ENCODE measurements around the gene SLC37A1.

The SLC37A1 gene

DNA sequence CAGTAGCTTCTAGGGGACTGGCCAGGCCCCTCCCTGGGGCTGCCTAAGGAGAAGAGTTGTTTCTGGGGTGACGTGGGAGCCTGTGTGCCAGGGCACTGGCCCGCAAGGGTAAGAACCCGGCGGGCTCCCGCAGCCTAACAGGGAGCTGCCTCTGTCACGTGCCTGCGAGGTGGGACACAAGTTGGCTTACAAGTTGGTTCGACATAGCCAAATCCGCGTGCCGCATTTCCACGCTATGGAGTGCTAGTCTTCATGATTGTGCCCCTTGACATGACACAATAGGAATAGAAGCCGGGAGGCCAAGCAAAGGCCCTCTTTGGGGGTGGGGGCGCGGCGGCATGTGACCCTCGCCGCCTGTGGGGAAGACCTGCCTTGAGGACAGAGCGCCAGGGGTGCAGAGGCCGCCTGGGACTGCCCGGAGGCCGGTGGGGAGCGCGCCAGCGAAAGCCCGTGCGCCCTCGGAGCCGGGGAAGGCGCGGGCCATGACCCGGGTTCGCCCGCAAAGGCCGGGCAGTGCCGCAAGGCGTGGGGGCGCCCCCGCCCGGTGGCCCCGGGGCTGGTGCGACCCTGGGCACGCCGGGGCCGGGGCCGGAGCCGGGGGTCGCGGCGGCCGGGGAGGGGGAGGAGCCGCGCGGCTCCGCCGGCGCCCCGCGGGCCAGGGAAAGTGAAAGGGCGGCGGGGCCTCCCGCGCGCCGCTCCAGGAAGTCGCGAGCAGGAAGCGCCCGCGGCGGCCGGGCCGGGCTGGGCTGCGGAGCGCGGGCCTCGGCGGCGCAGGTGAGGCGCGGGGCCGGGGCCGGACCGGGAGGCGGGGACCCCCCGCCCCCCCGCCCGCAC, at the start of gene SLC37A1:
Gene SLC37A1, plus strand, starts transcription at position 702 of the 834 bp plus-strand sequence. CDS start 4,603 bp downstream, outside the sequence.
- peak within 1 kb of the TSS; percentile 94 for H3K4me3 ChIP-seq (ENCODE audit: low read depth, low read length)
- TF ChIP-seq, protein P1, sequence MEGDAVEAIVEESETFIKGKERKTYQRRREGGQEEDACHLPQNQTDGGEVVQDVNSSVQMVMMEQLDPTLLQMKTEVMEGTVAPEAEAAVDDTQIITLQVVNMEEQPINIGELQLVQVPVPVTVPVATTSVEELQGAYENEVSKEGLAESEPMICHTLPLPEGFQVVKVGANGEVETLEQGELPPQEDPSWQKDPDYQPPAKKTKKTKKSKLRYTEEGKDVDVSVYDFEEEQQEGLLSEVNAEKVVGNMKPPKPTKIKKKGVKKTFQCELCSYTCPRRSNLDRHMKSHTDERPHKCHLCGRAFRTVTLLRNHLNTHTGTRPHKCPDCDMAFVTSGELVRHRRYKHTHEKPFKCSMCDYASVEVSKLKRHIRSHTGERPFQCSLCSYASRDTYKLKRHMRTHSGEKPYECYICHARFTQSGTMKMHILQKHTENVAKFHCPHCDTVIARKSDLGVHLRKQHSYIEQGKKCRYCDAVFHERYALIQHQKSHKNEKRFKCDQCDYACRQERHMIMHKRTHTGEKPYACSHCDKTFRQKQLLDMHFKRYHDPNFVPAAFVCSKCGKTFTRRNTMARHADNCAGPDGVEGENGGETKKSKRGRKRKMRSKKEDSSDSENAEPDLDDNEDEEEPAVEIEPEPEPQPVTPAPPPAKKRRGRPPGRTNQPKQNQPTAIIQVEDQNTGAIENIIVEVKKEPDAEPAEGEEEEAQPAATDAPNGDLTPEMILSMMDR (IDR thresholded peaks at IDR 0.05; ENCODE audit: borderline replicate concordance, insufficient read depth, low read depth, low read length) = no peak

DNA sequence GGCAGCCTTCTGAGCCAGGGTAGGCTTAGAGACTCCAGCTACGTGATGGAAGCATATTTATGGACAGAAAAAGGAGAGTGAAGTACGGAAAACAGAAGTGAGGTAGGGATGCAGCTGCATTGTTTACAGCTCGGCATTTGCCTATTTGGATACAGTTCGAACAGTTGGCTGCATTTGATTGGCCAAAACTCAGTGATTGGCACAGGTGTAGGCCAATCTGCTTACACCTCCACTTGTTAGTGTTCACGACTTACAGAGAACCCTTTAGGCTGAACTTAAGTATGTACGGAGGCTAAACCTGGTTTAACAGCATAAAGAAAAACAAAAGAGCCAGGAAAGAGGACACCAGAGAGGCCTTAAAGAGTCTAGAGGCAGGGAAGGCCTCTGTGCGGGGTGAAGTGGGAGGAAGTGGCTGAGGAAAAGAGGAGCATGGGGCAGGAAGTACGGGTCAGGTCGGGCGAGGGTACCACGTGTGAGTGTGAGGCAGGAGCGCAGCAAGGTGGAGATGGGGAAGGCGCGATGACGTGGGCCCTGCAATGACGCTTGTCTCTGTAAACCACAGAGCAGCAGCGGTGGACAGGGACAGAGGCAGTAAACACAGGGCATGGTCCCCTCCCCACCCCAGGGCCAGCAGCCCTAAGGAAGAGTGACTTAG, 49.7 kb upstream of the SLC37A1 start:
- TF ChIP-seq, protein P1 (IDR thresholded peaks at IDR 0.05; ENCODE audit: borderline replicate concordance, insufficient read depth, low read depth, low read length) = no peak
- no peak overlapping the region for H3K4me3 ChIP-seq (ENCODE audit: low read depth, low read length)

DNA sequence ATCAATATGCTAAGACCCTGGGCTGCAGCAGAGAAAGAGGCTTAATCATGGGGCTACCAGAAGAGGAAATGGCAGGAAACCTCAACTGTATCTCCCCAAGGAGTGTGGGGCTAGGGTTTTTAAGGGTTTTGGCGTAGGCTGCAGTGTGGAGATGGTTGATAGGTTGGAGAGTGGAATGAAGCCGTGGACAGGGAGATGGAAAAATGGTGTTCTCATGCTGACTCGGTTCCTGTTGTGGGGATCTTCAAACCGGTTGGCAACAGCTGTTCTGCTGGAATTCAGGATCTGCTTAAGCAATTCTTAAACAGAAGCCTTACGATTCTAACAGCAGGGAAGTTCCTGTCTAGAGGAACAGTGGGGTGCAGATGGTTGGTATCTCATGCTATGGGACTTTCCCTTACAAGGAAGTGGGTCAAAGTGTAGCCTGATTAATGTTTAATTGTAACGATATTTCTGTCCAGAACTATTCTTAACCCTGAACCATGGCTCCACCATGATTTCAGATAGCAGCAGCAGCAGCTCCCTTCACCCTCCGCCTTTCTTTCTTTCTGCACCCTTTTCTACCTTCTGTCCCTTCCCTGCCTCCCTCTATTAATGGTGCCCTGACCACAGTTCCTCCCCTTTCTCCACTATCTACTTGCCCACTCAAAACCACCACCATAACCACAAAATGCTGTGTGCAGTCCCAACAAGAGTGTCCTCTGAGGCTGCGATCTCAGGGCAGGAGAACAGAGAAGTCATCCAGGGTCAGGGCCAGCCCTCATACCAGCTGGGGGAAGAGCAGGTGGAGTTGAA, 48.4 kb upstream of the SLC37A1 start:
- no peak overlapping the region for H3K4me3 ChIP-seq (ENCODE audit: low read depth, low read length)
- TF ChIP-seq, protein P1 (IDR thresholded peaks at IDR 0.05; ENCODE audit: borderline replicate concordance, insufficient read depth, low read depth, low read length) = no peak

DNA sequence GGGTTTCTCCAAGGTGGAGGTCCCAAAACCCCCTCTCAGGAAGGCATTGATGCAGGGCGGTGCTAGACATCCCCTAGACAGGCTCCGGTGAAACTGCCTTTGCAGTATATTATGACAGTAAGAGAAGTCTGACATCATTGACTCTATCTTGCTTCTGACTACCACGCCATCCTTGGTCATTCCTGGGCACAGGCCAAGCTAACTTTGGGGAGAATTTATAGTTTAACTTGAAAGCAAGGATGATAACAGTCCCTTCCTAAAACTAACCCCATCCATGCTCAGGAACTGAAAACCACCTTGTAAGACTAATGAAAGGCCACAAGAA, 47.9 kb upstream of the SLC37A1 start:
- no peak overlapping the region for H3K4me3 ChIP-seq (ENCODE audit: low read depth, low read length)
- TF ChIP-seq, protein P1 (IDR thresholded peaks at IDR 0.05; ENCODE audit: borderline replicate concordance, insufficient read depth, low read depth, low read length) = no peak

DNA sequence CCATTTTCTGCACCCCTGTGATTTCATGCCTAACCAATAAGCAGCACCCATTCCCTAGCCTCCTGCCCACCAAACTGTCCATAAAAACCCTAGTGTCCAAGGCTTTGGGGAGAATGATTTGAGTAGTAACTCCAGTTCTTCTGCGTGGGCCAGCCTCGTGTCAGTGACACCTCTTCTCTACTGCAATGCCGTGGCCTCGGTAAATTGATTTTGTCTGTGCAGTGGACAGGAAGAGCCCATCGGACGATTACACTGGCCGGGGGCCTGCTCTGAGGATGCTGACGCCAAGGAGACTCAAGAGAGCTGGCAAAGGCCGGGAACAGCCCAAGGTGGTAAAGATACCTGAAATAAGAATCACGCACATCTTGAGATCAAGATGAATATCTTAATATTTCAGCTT, 47.0 kb upstream of the SLC37A1 start:
- no peak overlapping the region for H3K4me3 ChIP-seq (ENCODE audit: low read depth, low read length)
- TF ChIP-seq, protein P1 (IDR thresholded peaks at IDR 0.05; ENCODE audit: borderline replicate concordance, insufficient read depth, low read depth, low read length) = no peak

DNA sequence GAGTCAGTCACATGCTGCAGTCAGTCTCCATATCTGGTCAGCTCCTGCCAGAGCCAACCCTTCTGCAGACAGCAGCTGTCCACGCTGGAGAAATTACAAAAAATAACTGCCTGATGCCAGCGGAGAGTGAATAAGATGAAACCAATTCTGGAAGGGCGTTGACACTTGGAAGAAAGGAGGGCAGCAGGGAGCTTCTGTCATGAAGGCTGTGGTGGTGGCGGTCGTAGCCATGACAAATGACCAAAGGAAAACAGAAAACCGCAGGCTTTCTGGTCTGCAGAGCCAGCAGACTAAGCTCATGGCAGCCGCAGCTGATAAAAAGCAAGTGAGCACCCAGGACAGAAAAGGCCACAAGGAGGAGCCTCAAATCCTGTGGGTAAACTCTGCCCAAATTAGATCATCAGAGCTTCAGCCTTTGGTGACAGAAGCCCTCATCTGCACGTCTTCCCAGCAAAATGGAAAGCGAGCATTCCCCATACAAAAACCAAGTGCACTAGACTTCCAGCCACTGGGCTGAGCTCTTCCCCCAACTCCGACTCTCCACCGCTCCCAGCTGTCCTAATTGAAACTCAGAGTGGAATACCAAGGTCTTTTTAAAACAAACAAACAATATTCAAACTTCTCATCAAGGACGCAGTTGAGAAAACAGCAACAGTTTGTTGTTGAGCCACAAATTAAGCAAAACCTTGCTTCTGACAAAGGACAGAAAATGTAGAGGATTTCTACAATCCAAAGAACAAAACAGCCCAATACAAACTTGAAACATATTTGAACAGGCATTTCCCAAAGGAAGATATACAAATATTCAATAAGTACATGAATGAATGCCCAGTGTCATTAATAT, 46.3 kb upstream of the SLC37A1 start:
- TF ChIP-seq, protein P1 (IDR thresholded peaks at IDR 0.05; ENCODE audit: borderline replicate concordance, insufficient read depth, low read depth, low read length) = peak; percentile 34; the same call in 1 of the 2 replicates

More for the DNA sequence above, 46.3 kb upstream of the SLC37A1 start:
- H3K4me3 ChIP-seq (ENCODE audit: low read depth, low read length) = no peak overlapping the region

Measured in GM12875 (cell line).